Measurements from ENCODE around the gene POMP.
A peak's percentile ranks its signal among the peaks of the same experiment; 100 is the strongest.

The POMP gene, protein sequence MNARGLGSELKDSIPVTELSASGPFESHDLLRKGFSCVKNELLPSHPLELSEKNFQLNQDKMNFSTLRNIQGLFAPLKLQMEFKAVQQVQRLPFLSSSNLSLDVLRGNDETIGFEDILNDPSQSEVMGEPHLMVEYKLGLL

DNA sequence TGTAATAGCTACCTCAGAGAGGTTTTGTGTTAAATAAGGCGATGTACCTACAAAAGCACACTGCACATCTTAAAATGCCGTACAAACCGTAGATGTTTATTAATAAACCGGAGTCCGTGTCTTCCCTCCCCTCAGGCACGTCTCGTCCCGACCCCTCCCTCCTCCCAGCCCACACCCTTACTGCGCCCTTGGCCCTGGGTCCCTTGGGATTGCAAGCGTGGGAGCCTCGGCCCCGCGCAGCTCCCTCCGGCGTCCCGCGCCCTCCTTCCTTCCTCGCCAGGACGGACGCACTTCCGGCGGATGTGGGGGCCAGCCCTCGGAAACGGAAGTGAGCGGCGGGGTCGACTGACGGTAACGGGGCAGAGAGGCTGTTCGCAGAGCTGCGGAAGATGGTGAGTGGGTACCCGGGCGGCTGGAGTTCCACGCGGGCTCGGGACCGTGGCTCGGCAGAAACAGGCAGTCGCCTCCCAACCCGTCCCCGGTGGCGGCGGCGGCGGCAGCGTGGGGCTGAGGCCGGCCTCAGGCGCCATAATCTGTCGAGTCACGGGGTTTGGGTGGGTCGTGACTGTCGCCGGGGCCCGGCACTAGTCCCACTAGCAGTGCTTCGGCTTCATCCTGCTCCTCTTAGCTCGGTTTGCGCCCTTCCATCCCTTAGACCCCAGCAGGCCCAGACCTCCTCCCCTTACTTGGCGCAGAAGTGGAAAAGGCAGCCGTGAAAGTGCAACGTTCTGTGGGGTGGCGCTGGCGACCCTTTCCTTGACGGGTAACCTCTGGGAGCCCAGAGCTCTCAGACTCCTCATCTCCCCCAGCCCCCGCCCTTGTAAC, at the start of gene POMP:
TSS of gene POMP (plus strand) at position 335 of the 825 bp plus-strand sequence. CDS start at position 390, 55 bp downstream.
- DNase-seq (ENCODE audit: low read depth in 1 of 2, low spot score in 1 of 2) = peak; percentile 64 to 84
- no peak for TF ChIP-seq JUND (IDR thresholded peaks at IDR 0.05; ENCODE audit: low read depth)
- in situ Hi-C loops (cut with HindIII; ENCODE audit: low pct_unique_long_range_greater_than_20kb, low sequenced_read_pairs) = no loop called here

DNA sequence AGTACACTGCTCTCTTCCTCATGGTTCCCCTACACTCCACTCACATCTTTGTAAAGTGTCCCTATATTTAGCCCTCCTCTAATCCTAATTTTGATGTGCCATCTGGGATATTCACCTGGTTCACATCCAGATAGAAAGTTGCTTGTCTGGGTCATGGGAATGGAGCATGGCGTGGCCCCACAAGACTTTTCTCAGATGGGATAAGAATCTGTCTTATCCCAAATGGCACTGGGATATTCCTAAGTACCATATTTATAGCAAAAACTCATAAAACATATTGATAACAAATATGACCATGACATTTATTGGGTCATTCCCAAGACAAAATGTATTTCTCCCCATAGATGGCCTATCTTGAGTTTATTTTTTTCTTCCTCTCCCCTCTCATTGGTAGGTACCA, 49.5 kb upstream of the POMP start:
- no peak for DNase-seq (ENCODE audit: low read depth in 1 of 2, low spot score in 1 of 2)
- in situ Hi-C loops (cut with HindIII; ENCODE audit: low pct_unique_long_range_greater_than_20kb, low sequenced_read_pairs) = no loop called here
- no peak for TF ChIP-seq JUND (IDR thresholded peaks at IDR 0.05; ENCODE audit: low read depth)

DNA sequence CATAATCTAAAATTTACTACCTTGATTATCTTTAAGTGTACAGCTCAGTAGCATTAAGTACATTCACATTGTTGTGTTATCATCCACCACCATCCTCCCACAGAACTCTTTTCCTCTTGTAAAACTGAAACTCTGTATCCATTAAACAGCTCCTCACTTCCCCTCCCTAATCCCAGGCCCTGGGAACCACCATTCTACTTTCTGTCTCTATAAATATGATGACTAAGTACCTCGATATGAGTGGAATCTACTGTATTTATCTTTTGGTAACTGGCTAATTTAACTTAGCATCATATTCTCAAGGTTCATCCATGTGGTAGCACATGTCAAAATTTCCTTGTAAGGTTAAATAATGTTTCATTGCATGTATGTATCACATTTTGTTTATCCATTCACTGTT, 49.0 kb upstream of the POMP start:
- no peak for TF ChIP-seq JUND (IDR thresholded peaks at IDR 0.05; ENCODE audit: low read depth)
- in situ Hi-C loops (cut with HindIII; ENCODE audit: low pct_unique_long_range_greater_than_20kb, low sequenced_read_pairs) = no loop called here
- DNase-seq (ENCODE audit: low read depth in 1 of 2, low spot score in 1 of 2) = no peak

DNA sequence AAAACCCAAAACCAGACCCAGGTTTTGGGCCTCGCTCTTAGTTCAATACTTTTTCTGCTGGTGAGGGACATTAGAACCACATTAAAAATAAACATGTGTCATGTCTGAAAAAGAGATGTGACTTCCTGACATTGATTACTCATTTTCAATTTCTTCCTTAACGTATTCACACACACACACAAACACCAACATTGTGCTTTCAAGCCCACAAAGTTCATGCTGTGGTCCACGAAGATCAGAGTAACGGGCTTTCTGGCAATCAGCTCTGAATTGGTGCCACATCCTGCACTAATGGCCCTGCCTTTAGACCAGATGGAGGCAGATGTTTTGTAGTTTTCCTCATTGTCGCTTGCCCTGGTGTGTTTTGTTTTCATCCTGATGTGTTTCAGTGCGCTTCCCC, 47.9 kb upstream of the POMP start:
- no peak for DNase-seq (ENCODE audit: low read depth in 1 of 2, low spot score in 1 of 2)
- in situ Hi-C loops (cut with HindIII; ENCODE audit: low pct_unique_long_range_greater_than_20kb, low sequenced_read_pairs) = no loop called here
- no peak for TF ChIP-seq JUND (IDR thresholded peaks at IDR 0.05; ENCODE audit: low read depth)

DNA sequence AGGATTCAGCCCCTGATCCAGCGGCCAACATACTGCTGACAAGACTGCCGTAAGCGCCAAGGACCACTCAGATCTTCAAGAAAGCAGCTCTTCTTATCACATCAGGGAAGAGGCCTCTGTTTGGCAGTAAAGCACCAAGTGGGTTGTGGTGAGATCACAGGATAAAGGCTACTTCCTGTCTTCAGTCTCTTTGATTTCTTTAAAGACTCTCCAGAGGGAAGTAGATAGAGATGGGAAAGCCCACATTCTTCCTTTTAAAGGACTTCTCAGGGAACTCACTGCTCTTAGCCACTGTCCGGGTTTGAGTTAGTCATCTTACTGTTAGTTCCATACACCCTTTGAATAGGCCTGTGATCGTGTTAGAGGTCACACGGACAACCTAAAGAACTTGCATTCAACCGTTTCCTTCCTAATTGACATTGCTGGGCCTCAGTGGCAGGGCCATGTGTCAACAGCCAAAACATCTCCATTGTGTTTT, 47.2 kb upstream of the POMP start:
- no peak for DNase-seq (ENCODE audit: low read depth in 1 of 2, low spot score in 1 of 2)
- in situ Hi-C loops (cut with HindIII; ENCODE audit: low pct_unique_long_range_greater_than_20kb, low sequenced_read_pairs) = no loop called here
- no peak for TF ChIP-seq JUND (IDR thresholded peaks at IDR 0.05; ENCODE audit: low read depth)

DNA sequence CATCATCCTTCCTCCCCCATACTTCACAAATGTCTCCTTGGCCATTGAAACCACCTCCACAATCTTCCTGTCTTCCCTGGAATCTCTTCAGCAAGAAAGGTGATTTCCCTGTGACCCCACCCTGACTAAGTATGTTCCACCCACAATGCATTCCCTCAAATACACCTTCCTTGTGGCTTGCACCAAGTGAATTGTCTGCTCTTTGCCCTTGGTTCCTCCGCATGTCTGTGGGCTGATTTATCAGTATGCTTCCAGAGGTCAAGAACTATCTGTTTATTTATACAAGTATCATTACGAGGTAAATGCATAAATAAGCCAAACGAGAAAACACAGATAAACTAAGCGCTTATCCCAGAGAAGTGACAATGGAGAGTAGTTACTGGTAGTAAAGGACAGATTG, 45.4 kb upstream of the POMP start:
- TF ChIP-seq JUND (IDR thresholded peaks at IDR 0.05; ENCODE audit: low read depth) = no peak
- in situ Hi-C loops (cut with HindIII; ENCODE audit: low pct_unique_long_range_greater_than_20kb, low sequenced_read_pairs) = no loop called here
- DNase-seq (ENCODE audit: low read depth in 1 of 2, low spot score in 1 of 2) = no peak

DNA sequence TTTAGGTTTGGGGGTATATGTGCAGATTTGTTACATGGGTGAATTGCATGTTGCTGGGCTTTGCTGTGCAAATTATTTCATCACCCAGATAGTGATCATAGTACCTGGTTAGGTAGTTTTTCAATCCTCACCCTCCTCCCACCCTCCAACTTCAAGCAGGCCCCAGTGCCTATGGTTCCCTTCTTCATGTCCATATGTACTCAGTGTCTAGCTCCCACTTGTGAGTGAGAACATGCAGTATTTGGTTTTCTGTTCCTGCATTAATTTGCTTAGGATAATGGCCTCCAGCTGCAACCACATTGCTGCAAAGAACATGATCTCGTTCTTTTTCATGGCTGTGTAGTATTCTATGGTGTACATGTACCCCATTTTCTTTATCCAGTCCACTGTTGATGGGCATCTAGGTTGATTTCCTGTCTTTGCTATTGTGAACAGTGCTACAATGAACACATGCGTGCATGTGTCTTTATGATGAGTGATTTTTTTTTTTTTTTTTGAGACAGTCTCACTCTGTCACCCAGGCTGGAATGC, 42.9 kb upstream of the POMP start:
- no peak for TF ChIP-seq JUND (IDR thresholded peaks at IDR 0.05; ENCODE audit: low read depth)
- no peak for DNase-seq (ENCODE audit: low read depth in 1 of 2, low spot score in 1 of 2)
- in situ Hi-C loops (cut with HindIII; ENCODE audit: low pct_unique_long_range_greater_than_20kb, low sequenced_read_pairs) = no loop called here

DNA sequence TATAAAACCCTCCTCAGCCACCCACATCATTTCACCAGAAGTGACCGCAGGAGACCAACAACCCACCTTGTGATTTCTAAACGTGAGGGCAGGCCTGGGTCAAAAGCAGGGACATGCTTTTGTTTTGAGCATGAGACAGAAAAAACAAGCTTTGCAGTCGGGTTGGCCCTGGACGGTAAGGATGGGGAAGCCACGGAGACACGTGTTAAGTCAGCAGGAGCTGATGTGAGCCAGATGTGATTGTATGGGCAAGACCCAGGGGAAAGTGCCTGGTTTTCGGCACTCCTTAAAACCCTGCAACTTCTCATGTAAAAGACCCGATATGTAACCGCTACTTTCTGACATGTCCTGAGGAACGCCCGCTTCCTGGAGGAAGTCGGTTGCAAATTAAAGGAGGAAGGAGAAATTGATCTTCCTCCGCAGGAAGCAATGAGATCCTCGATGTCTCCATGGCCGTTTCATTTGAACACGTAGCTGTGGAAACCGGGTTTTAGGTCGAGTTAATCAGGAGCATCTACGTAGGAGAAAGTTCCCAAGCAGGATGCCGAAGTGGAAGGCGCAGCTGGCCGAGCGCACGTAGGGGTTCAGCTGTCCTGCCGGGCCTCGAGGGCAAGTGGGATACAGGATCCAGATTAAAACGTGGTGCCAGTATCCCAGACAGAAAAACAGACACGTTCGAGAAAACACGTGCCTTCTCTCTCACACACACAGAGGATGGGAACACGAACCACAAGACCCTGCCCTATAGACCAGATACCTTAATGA, 40.5 kb upstream of the POMP start:
- no peak for TF ChIP-seq JUND (IDR thresholded peaks at IDR 0.05; ENCODE audit: low read depth)
- no peak for DNase-seq (ENCODE audit: low read depth in 1 of 2, low spot score in 1 of 2)
- in situ Hi-C loops (cut with HindIII; ENCODE audit: low pct_unique_long_range_greater_than_20kb, low sequenced_read_pairs) = no loop called here

DNA sequence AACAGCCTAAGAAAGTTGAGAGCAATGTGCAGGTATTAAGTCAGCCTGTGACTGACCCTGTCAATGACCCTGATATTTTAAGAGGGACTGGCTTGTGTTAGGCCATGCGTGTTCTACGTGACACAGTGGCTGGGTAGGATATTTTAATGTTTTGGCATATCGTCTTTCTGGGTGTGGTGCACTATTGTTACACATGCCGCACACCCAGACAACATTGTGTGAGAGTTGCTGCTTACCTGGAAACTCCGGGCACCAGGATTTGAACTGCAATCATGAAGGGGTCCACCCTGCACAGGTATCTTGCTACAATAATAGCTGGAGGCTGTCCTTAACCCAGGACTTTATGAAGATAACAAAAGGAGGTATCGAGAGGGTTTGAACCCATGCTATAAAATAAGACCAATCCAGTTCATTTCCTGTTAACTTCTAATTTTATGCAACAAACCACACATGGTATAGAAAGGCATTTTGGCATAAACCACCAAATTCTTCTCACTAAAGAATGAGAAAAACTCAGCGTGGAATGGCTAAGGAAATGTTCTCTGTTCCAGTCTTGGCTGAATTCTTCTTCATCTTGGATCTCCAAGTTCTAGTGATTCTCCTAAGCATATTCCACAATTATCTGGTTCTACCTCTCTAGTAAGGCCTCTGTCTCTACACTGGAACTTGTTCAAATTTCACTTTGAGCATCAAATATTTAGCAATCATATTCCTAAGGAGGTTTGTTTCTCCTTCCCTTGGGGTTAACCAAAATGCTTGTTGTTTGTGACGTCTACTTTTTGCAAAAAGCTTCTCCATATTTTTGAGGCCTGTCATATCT, 38.7 kb upstream of the POMP start:
- DNase-seq (ENCODE audit: low read depth in 1 of 2, low spot score in 1 of 2) = no peak
- no peak for TF ChIP-seq JUND (IDR thresholded peaks at IDR 0.05; ENCODE audit: low read depth)
- in situ Hi-C loops (cut with HindIII; ENCODE audit: low pct_unique_long_range_greater_than_20kb, low sequenced_read_pairs) = no loop called here

DNA sequence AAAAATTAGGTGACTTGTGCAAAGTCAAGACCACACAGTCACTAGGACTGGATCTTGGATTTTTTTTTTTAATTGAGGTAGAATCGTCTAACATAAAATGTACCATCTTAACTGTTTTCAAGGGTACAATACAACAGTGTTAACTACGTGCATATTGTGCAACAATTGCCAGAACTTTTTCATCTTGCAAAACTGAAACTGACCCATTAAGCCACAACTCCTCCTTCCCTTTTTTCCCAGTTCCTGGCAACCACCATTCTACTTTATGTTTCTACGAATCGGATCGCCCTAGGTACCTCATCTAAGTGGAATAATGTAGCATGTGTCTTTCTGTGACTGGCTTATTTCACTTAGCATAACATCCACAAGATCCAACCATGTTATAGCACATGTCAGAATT, 37.5 kb upstream of the POMP start:
- no peak for DNase-seq (ENCODE audit: low read depth in 1 of 2, low spot score in 1 of 2)
- no peak for TF ChIP-seq JUND (IDR thresholded peaks at IDR 0.05; ENCODE audit: low read depth)
- in situ Hi-C loops (cut with HindIII; ENCODE audit: low pct_unique_long_range_greater_than_20kb, low sequenced_read_pairs) = no loop called here

DNA sequence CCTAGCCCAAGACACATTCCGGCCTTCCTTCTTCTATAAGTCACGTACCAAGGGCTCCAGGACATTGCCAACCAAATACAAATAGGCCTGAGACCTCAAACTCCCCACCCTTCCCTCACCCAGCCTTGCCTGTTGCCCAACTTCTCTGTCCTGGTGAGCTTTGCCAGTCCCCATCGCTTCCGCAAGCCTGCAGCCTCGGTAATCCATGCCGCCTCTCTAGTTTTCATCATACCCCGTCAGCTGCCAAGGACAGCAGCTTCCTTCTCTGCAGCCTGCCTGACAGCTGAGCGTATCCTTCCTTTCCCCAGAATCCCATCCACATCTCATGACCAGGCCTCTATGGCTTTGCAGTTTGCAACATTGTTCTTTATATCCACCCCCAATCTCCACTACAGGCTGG, 36.6 kb upstream of the POMP start:
- in situ Hi-C loops (cut with HindIII; ENCODE audit: low pct_unique_long_range_greater_than_20kb, low sequenced_read_pairs) = no loop called here
- no peak for DNase-seq (ENCODE audit: low read depth in 1 of 2, low spot score in 1 of 2)
- no peak for TF ChIP-seq JUND (IDR thresholded peaks at IDR 0.05; ENCODE audit: low read depth)
